B cell (primary cell): ENCODE results near the gene EP400. TPM values are rescaled to one million over a fixed set of nuclear protein-coding genes. Genes with fewer than 3 reads are reported as not detected.

Source experiments
- ATAC-seq: fragments of 200-7000 bp; cut with Tn5 transposase; one replicate; pipeline ENCODE4 v1.10.0; 2021; ENCODE audit warnings: low read depth, mild to moderate bottlenecking, moderate number of reproducible peaks, moderate library complexity
- CTCF ChIA-PET: fragments of 350-600 bp; sonication (Branson Sonifier 250); formaldehyde crosslinking; loops from one replicate; lab custom pipeline; 2021; ENCODE audit warnings: antibody characterized with exemption, inconsistent platforms; lab: Charles Lee
- POLR2A ChIA-PET: fragments of 350-600 bp; sonication (Branson Sonifier 250); formaldehyde crosslinking; loops from one replicate; lab custom pipeline; 2021; ENCODE audit warnings: antibody characterized with exemption; lab: Charles Lee
- DNase-seq: peaks from one replicate; pipeline ENCODE4 v3.0.0; 2013
- H2AFZ ChIP-seq: 2 replicates; pipeline ENCODE4 v1.6.1; 2012; ENCODE audit warnings: mild to moderate bottlenecking, low read depth, low read length; ENCODE audit not compliant: insufficient read depth, poor library complexity, severe bottlenecking
- H3K27ac ChIP-seq, 2 donors: 1 replicate in 1 of 2; 2 replicates in 1 of 2; pipeline ENCODE4 v1.5.1; 2012 to 2013; ENCODE audit warnings: low read length in 2 of 2, mild to moderate bottlenecking in 2 of 2, moderate library complexity in 1 of 2
- H3K27me3 ChIP-seq, 4 experiments: fragments of 200-600 bp in 1 of 4; sonication (generic) in 1 of 4; replicated peaks in 1 of 4; 1 replicate in 2 of 4; 2 replicates in 2 of 4; pipeline versions ENCODE4 v1.6.1 to v1.7.0; 2013 to 2016; ENCODE audit warnings: low read length in 3 of 4, mild to moderate bottlenecking in 2 of 4, mixed read lengths in 1 of 4, moderate library complexity in 1 of 4; ENCODE audit not compliant: insufficient read depth in 4 of 4, control insufficient read depth in 3 of 4; ENCODE audit errors: control extremely low read depth in 1 of 4
- H3K36me3 ChIP-seq, 2 experiments: replicated peaks in 1 of 2; 1 replicate in 1 of 2; 2 replicates in 1 of 2; pipeline versions ENCODE4 v1.6.1 to v1.7.1; 2013; ENCODE audit warnings: low read length in 1 of 2; ENCODE audit not compliant: insufficient read depth in 2 of 2, control insufficient read depth in 1 of 2; ENCODE audit errors: control extremely low read depth in 1 of 2, extremely low read depth in 1 of 2
- H3K4me1 ChIP-seq, 2 donors: fragments of 200-600 bp in 1 of 2; sonication (generic) in 1 of 2; 1 replicate in 1 of 2; 2 replicates in 1 of 2; pipeline versions ENCODE4 v1.5.1 to v1.6.1; 2013 to 2017; ENCODE audit warnings: low read length in 2 of 2; ENCODE audit not compliant: control insufficient read depth in 2 of 2, insufficient read depth in 2 of 2
- H3K4me2 ChIP-seq: replicated peaks from 2 replicates; pipeline ENCODE3; 2012; ENCODE audit warnings: mild to moderate bottlenecking, low read depth, low read length; ENCODE audit not compliant: poor library complexity, severe bottlenecking
- H3K4me3 ChIP-seq, 5 experiments: fragments of 200-600 bp in 1 of 5; sonication (generic) in 1 of 5; 1 replicate in 3 of 5; 2 replicates in 2 of 5; pipeline versions ENCODE4 v1.5.1 to v1.7.0; 2011 to 2016; ENCODE audit warnings: low read length in 4 of 5, mild to moderate bottlenecking in 4 of 5, low read depth in 2 of 5, control low read depth in 1 of 5, moderate library complexity in 1 of 5; ENCODE audit not compliant: insufficient read depth in 1 of 5; ENCODE audit errors: control extremely low read depth in 1 of 5, extremely low read depth in 1 of 5
- H3K79me2 ChIP-seq: fragments of 200-600 bp; sonication (generic); one replicate; pipeline ENCODE4 v1.6.0; 2016; ENCODE audit warnings: low read length; ENCODE audit not compliant: control insufficient read depth, insufficient read depth
- H3K9ac ChIP-seq: fragments of 200-600 bp; sonication (generic); 2 replicates; pipeline ENCODE4 v1.6.1; 2017; ENCODE audit warnings: mild to moderate bottlenecking, low read length, moderate library complexity
- H3K9me3 ChIP-seq, 3 donors: one replicate each; pipeline versions ENCODE4 v1.6.1 to v1.7.1; 2013; ENCODE audit warnings: low read length in 2 of 3; ENCODE audit not compliant: control insufficient read depth in 2 of 3, insufficient read depth in 1 of 3; ENCODE audit errors: control extremely low read depth in 1 of 3
- H4K20me1 ChIP-seq: 2 replicates; pipeline ENCODE4 v1.6.0; 2012; ENCODE audit warnings: mild to moderate bottlenecking, low read length; ENCODE audit not compliant: insufficient read depth, control insufficient read depth, poor library complexity, severe bottlenecking
- H3K27ac Mint-ChIP-seq: one replicate; pipeline ENCODE4 v1.8.0; 2021; ENCODE audit warnings: mixed read lengths
- H3K27me3 Mint-ChIP-seq: one replicate; pipeline ENCODE4 v1.8.0; 2021; ENCODE audit warnings: mixed read lengths
- H3K4me1 Mint-ChIP-seq: one replicate; pipeline ENCODE4 v1.8.0; 2021; ENCODE audit warnings: mixed read lengths
- H3K4me3 Mint-ChIP-seq: one replicate; pipeline ENCODE4 v1.8.0; 2021; ENCODE audit warnings: mixed read lengths
- H3K9me3 Mint-ChIP-seq: one replicate; pipeline ENCODE4 v1.8.0; 2022; ENCODE audit warnings: mixed read lengths; ENCODE audit not compliant: insufficient read depth
- EZH2 ChIP-seq: IDR thresholded peaks from 2 replicates; pipeline ENCODE4 v1.6.1; 2012; ENCODE audit warnings: borderline replicate concordance, low read depth, mild to moderate bottlenecking, moderate library complexity, low read length; ENCODE audit not compliant: insufficient read depth, poor library complexity, severe bottlenecking
- WGBS: methylation state at CpG from one replicate; pipeline ENCODE4 v1.1.5; 2013; ENCODE audit warnings: missing lambda C conversion rate; ENCODE audit not compliant: insufficient coverage; 5-methylcytosine and 5-hydroxymethylcytosine counted together
- intact Hi-C: fragments of 100-400 bp; cut with micrococcal nuclease; formaldehyde crosslinking; loops from one replicate; pipeline ENCODE4 v1.10.0; 2022
- polyA plus RNA-seq: library from polyadenylated mRNA; depleted of rRNA; stranded (reverse); fragments of >200 nt; gene quantifications from 2 replicates; pipeline ENCODE4 v1.2.3, GENCODE V29; 2012
- total RNA-seq, 2 donors: library from RNA; stranded (reverse); fragments of 120-200 nt in 1 of 2; gene quantifications; 1 replicate in 1 of 2; 2 replicates in 1 of 2; pipeline versions ENCODE4 v1.2.3 to v1.2.4, GENCODE V29; 2013 to 2022
- TF ChIP-seq, protein P1 (sequence below): fragments of 200-600 bp; IDR thresholded peaks from one replicate; pipeline ENCODE4 v1.8.0; 2022; ENCODE audit warnings: antibody characterized with exemption, mild to moderate bottlenecking

Gene EP400
- total and polyA plus RNA-seq, 2 donors (not counting 1 experiment from before 2014, with no cell fraction given): 17.3 to 82.2 TPM

DNA sequence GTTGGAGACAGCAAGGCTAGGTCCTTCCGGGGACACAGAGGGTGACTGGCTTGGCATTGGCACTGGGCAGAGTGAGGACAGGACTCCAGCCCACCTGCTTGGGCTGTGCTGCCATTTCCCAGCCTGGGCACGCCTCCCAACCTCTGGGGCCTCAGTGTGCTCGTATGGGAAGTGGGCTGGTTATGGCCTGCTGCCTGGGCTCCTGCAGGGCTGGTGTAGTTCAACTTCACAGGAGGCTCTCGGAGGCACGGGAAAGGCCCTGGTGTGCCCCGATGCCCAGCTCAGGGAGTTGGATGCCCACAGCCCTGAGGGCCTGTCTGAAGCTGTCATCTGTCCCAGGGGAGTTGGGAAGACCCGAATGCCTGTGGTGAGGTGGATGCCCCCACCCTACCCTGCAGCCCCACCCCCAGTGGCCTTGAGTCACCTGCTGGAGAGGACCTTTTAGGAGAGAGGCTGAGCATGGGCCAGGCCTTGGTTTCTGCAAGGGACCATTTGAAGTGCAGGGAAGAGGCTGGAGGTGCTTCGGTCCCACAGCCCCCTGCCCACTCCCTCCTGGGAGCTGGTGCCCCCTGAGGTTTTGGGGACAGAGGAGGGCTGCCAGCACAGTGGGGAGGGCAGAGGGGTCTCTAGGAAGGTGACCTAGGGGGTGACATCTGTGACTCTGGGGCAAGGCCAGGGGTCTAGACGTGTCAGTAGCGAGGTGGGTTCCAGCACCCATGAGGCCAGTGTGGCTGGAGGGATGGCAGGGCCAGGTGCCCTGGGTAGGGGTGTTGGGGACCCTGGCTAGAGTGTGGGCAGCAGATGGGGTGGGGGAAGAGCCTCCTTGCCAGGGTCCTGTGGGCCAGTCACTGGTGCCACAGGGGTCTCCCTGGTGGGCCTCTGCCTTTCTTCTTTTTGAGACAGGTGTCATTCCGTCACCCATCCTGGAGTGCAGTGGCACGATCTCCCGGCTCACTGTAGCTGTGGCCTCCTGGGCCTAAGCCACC, 46.2 kb upstream of the EP400 start:
- Mint-ChIP-seq H3K27ac (no peak overlapping the region), H3K4me1 (peaks cover 9% of the 10 kb centered on the region), H3K27me3 (no peaks in the 10 kb centered on the region), H3K9me3 (no peaks in the 10 kb centered on the region), H3K4me3 (no peak overlapping the region)
- ChIA-PET CTCF (no interaction called here), POLR2A (no interaction called here)
- Histone ChIP-seq H3K4me3 (no peak overlapping the region), H3K36me3 (peaks cover 0 to 6% of the 10 kb centered on the region in 2 experiments), H3K4me1 (no peaks in the 10 kb centered on the region), H3K79me2 (peaks cover 62% of the 10 kb centered on the region), H3K27ac (no peak overlapping the region), H3K9ac (no peak overlapping the region), H3K9me3 (no peaks in the 10 kb centered on the region), H3K27me3 (no peaks in the 10 kb centered on the region), H3K4me2 (no peak overlapping the region), H4K20me1 (peaks cover 78% of the 10 kb centered on the region), H2AFZ (no peak overlapping the region)
- ATAC-seq (no peak), DNase-seq (no peak)
- whole genome bisulfite sequencing: 92% methylated on average over 10 of the region's 13 CpGs
- intact Hi-C loops: no loop called here
- no peak for TF ChIP-seq EZH2

DNA sequence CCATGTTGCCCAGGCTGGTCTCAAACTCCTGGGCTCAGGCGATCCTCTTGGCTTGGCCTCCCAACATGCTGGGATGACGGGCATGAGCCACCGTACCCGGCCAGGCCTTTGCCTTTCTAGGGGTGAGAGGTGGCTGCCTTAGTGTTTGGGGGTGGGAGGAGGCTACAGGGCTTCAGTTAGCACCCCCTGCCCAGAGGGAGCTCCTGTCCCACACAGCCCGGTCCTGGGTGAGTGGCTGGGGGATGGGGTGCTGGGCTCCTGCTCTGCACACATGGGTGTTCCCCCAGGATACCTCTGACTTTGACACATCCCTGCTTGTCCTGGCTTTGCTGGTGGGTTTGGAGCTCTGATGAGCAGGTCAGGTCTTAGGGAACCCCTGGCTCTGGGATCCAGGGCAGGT, 45.4 kb upstream of the EP400 start:
- no peak overlapping the region for H3K27ac ChIP-seq
- Mint-ChIP-seq H3K9me3 (no peaks in the 10 kb centered on the region), H3K4me1 (peaks cover 9% of the 10 kb centered on the region), H3K27ac (no peak overlapping the region), H3K4me3 (no peak overlapping the region), H3K27me3 (no peaks in the 10 kb centered on the region)
- POLR2A ChIA-PET: no interaction called here
- peaks cover 0 to 10% of the 10 kb centered on the region in 2 experiments for H3K36me3 ChIP-seq
- no peak for TF ChIP-seq EZH2
- TF ChIP-seq, protein P1, sequence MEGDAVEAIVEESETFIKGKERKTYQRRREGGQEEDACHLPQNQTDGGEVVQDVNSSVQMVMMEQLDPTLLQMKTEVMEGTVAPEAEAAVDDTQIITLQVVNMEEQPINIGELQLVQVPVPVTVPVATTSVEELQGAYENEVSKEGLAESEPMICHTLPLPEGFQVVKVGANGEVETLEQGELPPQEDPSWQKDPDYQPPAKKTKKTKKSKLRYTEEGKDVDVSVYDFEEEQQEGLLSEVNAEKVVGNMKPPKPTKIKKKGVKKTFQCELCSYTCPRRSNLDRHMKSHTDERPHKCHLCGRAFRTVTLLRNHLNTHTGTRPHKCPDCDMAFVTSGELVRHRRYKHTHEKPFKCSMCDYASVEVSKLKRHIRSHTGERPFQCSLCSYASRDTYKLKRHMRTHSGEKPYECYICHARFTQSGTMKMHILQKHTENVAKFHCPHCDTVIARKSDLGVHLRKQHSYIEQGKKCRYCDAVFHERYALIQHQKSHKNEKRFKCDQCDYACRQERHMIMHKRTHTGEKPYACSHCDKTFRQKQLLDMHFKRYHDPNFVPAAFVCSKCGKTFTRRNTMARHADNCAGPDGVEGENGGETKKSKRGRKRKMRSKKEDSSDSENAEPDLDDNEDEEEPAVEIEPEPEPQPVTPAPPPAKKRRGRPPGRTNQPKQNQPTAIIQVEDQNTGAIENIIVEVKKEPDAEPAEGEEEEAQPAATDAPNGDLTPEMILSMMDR: no peak
- H3K27me3 ChIP-seq: no peaks in the 10 kb centered on the region
- ATAC-seq (no peak), DNase-seq (no peak)
- H3K79me2 ChIP-seq: peaks cover 58% of the 10 kb centered on the region
- peaks cover 83% of the 10 kb centered on the region for H4K20me1 ChIP-seq
- no peak overlapping the region for H3K4me2 ChIP-seq
- intact Hi-C loops: no loop called here
- no peak overlapping the region for H3K4me3 ChIP-seq
- CTCF ChIA-PET: no interaction called here
- H3K4me1 ChIP-seq: no peaks in the 10 kb centered on the region
- no peak overlapping the region for H2AFZ ChIP-seq
- H3K9ac ChIP-seq: no peak overlapping the region
- no peaks in the 10 kb centered on the region for H3K9me3 ChIP-seq
- WGBS: 93% methylated on average over 4 of the region's 5 CpGs
